HTERT RPE-1 (cell line): ENCODE results near the gene GPC1.

ENCODE experiments used
- in situ Hi-C: fragments of 300-500 bp; cut with MboI; formaldehyde crosslinking; loops from 4 replicates; pipeline ENCODE4 v1.14.3; 2020; ENCODE audit warnings: low sequenced_read_pairs

Gene GPC1

GRCh38 chr2:240429872-240430491 is 5.5 kb upstream of the GPC1 start:
- in situ Hi-C loops, result no loop called here

GRCh38 chr2:240430595-240430994 is 4.9 kb upstream of the GPC1 start:
- in situ Hi-C loops, result no loop called here

GRCh38 chr2:240431271-240431660 is 4.2 kb upstream of the GPC1 start:
- in situ Hi-C loops, result no loop called here

- in situ Hi-C loops, result no loop called here
Observed at GRCh38 chr2:240431661-240432424, 3.6 kb upstream of the GPC1 start.

GRCh38 chr2:240432430-240432819 is 3.0 kb upstream of the GPC1 start:
- in situ Hi-C loops, result no loop called here

- in situ Hi-C loops, result no loop called here
Observed at GRCh38 chr2:240432820-240433801, 2.4 kb upstream of the GPC1 start.

GRCh38 chr2:240433973-240434727 is 1.3 kb upstream of the GPC1 start:
- in situ Hi-C loops, result no loop called here

- in situ Hi-C loops, result no loop called here
Observed at GRCh38 chr2:240434728-240435456, 571 bp upstream of the GPC1 start.

- in situ Hi-C loops, result no loop called here
Observed at GRCh38 chr2:240435948-240436682, 652 bp downstream of the GPC1 start.

GRCh38 chr2:240436683-240437550 is 1.5 kb downstream of the GPC1 start:
- in situ Hi-C loops, result no loop called here

GRCh38 chr2:240437551-240437860 is 2.0 kb downstream of the GPC1 start:
- in situ Hi-C loops, result no loop called here

- in situ Hi-C loops, result no loop called here
Observed at GRCh38 chr2:240437861-240438809, 2.7 kb downstream of the GPC1 start.

GRCh38 chr2:240438810-240439697 is 3.6 kb downstream of the GPC1 start:
- in situ Hi-C loops, result no loop called here

GRCh38 chr2:240439698-240440151 is 4.3 kb downstream of the GPC1 start:
- in situ Hi-C loops, result no loop called here

- in situ Hi-C loops, result no loop called here
Observed at GRCh38 chr2:240440251-240440650, 4.8 kb downstream of the GPC1 start.

GRCh38 chr2:240440704-240441320 is 5.3 kb downstream of the GPC1 start:
- in situ Hi-C loops, result no loop called here
